Measurements from ENCODE around the gene TAP2. TPM values are rescaled to one million over a fixed set of nuclear protein-coding genes. Genes with fewer than 3 reads are reported as not detected.

TAP2 gene
- total RNA-seq, 1 experiment from 2014 or later: 180 TPM

DNA sequence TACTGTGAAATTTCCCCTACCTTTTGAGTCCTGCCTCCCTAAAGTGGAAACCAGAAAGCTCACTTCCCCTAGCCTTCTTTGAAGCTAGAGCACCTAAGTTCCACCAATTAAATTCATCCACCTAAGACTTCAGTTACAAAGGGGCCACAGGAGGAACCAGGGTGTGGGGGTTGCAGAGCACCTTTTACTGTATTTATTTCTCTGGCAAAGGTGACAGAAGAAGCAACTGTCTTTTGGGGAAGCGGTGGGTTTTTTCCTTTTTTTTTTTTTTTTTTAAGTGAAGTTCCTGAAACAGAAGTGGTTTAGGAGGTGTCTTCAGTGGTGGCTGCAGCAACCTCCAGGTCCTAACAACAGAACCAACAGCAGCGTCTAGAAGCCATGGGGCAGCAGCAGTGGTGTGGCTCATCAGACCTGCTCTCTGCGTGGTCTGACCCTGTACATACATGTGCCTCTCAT lies 28.5 kb upstream of the TAP2 start:
- CTCF ChIA-PET: interaction anchor here (1.6 to 4.4 kb wide), 5 partner anchors 10 to 66 kb away, joined by 3 to 171 read pairs (median 31); partner anchors contain the start of genes PSMB9, TAP1 and TAP2
- BruUV-seq (replicated peaks): no TSS peak
- Mint-ChIP-seq H3K9me3 (ENCODE audit: low read depth, unreplicated experiment) (no peaks in the 10 kb centered on the region), H3K27me3 (ENCODE audit: unreplicated experiment) (peaks cover 26% of the 10 kb centered on the region), H3K27ac (ENCODE audit: unreplicated experiment) (no peak overlapping the region), H3K4me3 (ENCODE audit: low read depth, unreplicated experiment) (no peak overlapping the region), H3K4me1 (ENCODE audit: low read depth, unreplicated experiment) (peaks cover 14% of the 10 kb centered on the region), H3K36me3 (ENCODE audit: insufficient read depth, unreplicated experiment) (no peaks in the 10 kb centered on the region)
- no peak for DNase-seq
- intact Hi-C loops (cut with micrococcal nuclease; ENCODE audit: unreplicated experiment): loop anchor here (5.0 to 10.0 kb wide), 3 partner anchors 70 to 452 kb away; no protein-coding TSS in a partner anchor
- TF ChIP-seq CTCF (IDR thresholded peaks at IDR 0.05; ENCODE audit: unreplicated experiment): no peak

DNA sequence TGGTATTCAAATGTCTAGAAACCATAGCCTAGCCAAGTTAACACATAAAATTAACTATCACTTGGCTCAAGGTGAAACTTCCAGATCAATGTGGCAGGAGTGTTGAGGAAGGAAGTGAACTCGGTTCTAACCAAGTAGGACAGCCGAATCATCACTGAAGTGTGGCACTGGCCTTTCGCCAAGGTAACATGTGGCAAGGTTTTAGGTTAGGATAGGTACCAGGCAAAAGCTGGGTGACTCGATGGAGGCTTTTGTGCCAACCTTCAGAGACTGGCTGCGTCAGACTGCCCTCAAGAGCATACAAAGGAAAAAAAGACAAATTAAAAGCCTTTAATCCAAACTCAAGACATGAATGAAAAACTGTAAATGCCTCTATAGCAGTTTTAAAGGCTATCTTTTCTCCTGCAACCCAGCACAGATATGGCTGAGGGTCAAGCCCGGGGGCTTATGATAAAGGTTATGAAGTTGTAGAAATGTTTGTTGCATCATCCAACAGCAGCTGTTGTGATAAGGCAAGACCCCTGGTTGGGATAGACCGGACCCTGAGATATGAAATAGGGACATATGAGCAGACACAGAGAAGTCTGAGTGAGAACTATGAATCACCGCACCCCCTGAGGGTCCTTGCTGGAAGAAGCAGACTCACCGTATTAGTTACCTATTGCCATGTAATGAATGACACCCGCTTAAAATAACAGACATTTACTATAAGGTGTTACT lies 27.3 kb upstream of the TAP2 start:
- no peak overlapping the region for H3K4me3 Mint-ChIP-seq (ENCODE audit: low read depth, unreplicated experiment)
- no peak for TF ChIP-seq CTCF (IDR thresholded peaks at IDR 0.05; ENCODE audit: unreplicated experiment)
- intact Hi-C loops (cut with micrococcal nuclease; ENCODE audit: unreplicated experiment): loop anchor here (5.0 to 10.0 kb wide), 3 partner anchors 69 to 451 kb away; no protein-coding TSS in a partner anchor
- DNase-seq: no peak
- H3K36me3 Mint-ChIP-seq (ENCODE audit: insufficient read depth, unreplicated experiment): peaks cover 7% of the 10 kb centered on the region
- peaks cover 16% of the 10 kb centered on the region for H3K27me3 Mint-ChIP-seq (ENCODE audit: unreplicated experiment)
- CTCF ChIA-PET: no interaction called here
- no TSS peak for BruUV-seq (replicated peaks)
- H3K27ac Mint-ChIP-seq (ENCODE audit: unreplicated experiment): no peak overlapping the region
- H3K9me3 Mint-ChIP-seq (ENCODE audit: low read depth, unreplicated experiment): no peaks in the 10 kb centered on the region
- H3K4me1 Mint-ChIP-seq (ENCODE audit: low read depth, unreplicated experiment): peaks cover 25% of the 10 kb centered on the region

- intact Hi-C loops (cut with micrococcal nuclease; ENCODE audit: unreplicated experiment): loop anchor here (10.0 kb wide), 1 partner anchor 448 kb away; no protein-coding TSS in a partner anchor
- Mint-ChIP-seq H3K27me3 (ENCODE audit: unreplicated experiment) (no peaks in the 10 kb centered on the region), H3K4me3 (ENCODE audit: low read depth, unreplicated experiment) (no peak overlapping the region), H3K9me3 (ENCODE audit: low read depth, unreplicated experiment) (no peaks in the 10 kb centered on the region), H3K27ac (ENCODE audit: unreplicated experiment) (no peak overlapping the region), H3K4me1 (ENCODE audit: low read depth, unreplicated experiment) (peaks cover 21% of the 10 kb centered on the region), H3K36me3 (ENCODE audit: insufficient read depth, unreplicated experiment) (peaks cover 7% of the 10 kb centered on the region)
- CTCF ChIA-PET: interaction anchor here (0.6 to 2.7 kb wide), 2 partner anchors 24 to 54 kb away, joined by 4 to 35 read pairs; partner anchors contain the start of gene TAP2
- TF ChIP-seq CTCF (IDR thresholded peaks at IDR 0.05; ENCODE audit: unreplicated experiment): no peak
- BruUV-seq (replicated peaks): no TSS peak
- no peak for DNase-seq
Measured at GRCh38 chr6:32862725-32863124, 24.2 kb upstream of the TAP2 start.

- H3K9me3 Mint-ChIP-seq (ENCODE audit: low read depth, unreplicated experiment): no peaks in the 10 kb centered on the region
- BruUV-seq (replicated peaks): no TSS peak
- peak overlapping the region; percentile 86 for H3K27ac Mint-ChIP-seq (ENCODE audit: unreplicated experiment)
- CTCF ChIA-PET: interaction anchor here (1.2 to 2.7 kb wide), 3 partner anchors 11 to 22 kb away, joined by 6 to 35 read pairs (median 9); partner anchors contain the start of gene TAP2
- no peak for DNase-seq
- H3K4me3 Mint-ChIP-seq (ENCODE audit: low read depth, unreplicated experiment): no peak overlapping the region
- peaks cover 24% of the 10 kb centered on the region for H3K4me1 Mint-ChIP-seq (ENCODE audit: low read depth, unreplicated experiment)
- intact Hi-C loops (cut with micrococcal nuclease; ENCODE audit: unreplicated experiment): loop anchor here (10.0 kb wide), 1 partner anchor 446 kb away; no protein-coding TSS in a partner anchor
- no peak for TF ChIP-seq CTCF (IDR thresholded peaks at IDR 0.05; ENCODE audit: unreplicated experiment)
- peaks cover 7% of the 10 kb centered on the region for H3K36me3 Mint-ChIP-seq (ENCODE audit: insufficient read depth, unreplicated experiment)
- no peaks in the 10 kb centered on the region for H3K27me3 Mint-ChIP-seq (ENCODE audit: unreplicated experiment)
Measured at GRCh38 chr6:32860674-32861073, 22.1 kb upstream of the TAP2 start.

Measured in Calu3 (cell line).